Vagina (tissue), 2 donors: ENCODE results near the gene LCN1.

Experiments used
- POLR2A ChIP-seq, 2 donors: fragments of 450-650 bp; IDR thresholded peaks; one replicate each; pipeline ENCODE4 v1.6.1; 2017; ENCODE audit warnings: antibody characterized with exemption in 2 of 2, mild to moderate bottlenecking in 2 of 2, moderate library complexity in 2 of 2
- TF ChIP-seq, protein P1 (sequence below), 3 experiments: fragments of 450-650 bp in 2 of 3; fragments of 200-600 bp in 1 of 3; sonication (generic) in 1 of 3; IDR thresholded peaks; one replicate each; pipeline ENCODE4 v1.5.1; 2017 to 2019; ENCODE audit warnings: antibody characterized with exemption in 3 of 3, mild to moderate bottlenecking in 2 of 3, moderate library complexity in 2 of 3

GRCh38 chr9:135531096-135531495 lies 9.9 kb downstream of the LCN1 start:
- TF ChIP-seq POLR2A (IDR thresholded peaks at IDR 0.05) = no peak
- TF ChIP-seq, protein P1, sequence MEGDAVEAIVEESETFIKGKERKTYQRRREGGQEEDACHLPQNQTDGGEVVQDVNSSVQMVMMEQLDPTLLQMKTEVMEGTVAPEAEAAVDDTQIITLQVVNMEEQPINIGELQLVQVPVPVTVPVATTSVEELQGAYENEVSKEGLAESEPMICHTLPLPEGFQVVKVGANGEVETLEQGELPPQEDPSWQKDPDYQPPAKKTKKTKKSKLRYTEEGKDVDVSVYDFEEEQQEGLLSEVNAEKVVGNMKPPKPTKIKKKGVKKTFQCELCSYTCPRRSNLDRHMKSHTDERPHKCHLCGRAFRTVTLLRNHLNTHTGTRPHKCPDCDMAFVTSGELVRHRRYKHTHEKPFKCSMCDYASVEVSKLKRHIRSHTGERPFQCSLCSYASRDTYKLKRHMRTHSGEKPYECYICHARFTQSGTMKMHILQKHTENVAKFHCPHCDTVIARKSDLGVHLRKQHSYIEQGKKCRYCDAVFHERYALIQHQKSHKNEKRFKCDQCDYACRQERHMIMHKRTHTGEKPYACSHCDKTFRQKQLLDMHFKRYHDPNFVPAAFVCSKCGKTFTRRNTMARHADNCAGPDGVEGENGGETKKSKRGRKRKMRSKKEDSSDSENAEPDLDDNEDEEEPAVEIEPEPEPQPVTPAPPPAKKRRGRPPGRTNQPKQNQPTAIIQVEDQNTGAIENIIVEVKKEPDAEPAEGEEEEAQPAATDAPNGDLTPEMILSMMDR (IDR thresholded peaks at IDR 0.05) = no peak
